NB4 (cell line): ENCODE data around the gene SCYGR4.

Experiments
- MYC ChIP-seq: IDR thresholded peaks from 2 replicates; pipeline ENCODE4 v1.6.1; 2011; ENCODE audit warnings: low read depth, low read length
- POLR2A ChIP-seq: IDR thresholded peaks from 2 replicates; pipeline ENCODE4 v1.6.1; 2011; ENCODE audit warnings: mild to moderate bottlenecking; ENCODE audit not compliant: insufficient read length; ENCODE audit errors: extremely low read depth
- TF ChIP-seq, protein P1 (sequence below): IDR thresholded peaks from one replicate; pipeline ENCODE4 v1.5.1; 2012; ENCODE audit warnings: low read depth, low read length

- TF ChIP-seq, protein P1, sequence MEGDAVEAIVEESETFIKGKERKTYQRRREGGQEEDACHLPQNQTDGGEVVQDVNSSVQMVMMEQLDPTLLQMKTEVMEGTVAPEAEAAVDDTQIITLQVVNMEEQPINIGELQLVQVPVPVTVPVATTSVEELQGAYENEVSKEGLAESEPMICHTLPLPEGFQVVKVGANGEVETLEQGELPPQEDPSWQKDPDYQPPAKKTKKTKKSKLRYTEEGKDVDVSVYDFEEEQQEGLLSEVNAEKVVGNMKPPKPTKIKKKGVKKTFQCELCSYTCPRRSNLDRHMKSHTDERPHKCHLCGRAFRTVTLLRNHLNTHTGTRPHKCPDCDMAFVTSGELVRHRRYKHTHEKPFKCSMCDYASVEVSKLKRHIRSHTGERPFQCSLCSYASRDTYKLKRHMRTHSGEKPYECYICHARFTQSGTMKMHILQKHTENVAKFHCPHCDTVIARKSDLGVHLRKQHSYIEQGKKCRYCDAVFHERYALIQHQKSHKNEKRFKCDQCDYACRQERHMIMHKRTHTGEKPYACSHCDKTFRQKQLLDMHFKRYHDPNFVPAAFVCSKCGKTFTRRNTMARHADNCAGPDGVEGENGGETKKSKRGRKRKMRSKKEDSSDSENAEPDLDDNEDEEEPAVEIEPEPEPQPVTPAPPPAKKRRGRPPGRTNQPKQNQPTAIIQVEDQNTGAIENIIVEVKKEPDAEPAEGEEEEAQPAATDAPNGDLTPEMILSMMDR = no peak
- TF ChIP-seq MYC (no peak), POLR2A (no peak)
Measured at GRCh38 chr2:227653419-227653818, 36.1 kb downstream of the SCYGR4 start.
